ENCODE data around the gene NUPR1. TPM values are rescaled to one million over a fixed set of nuclear protein-coding genes. Genes with fewer than 3 reads are reported as not detected.

The NUPR1 gene, protein sequence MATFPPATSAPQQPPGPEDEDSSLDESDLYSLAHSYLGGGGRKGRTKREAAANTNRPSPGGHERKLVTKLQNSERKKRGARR
- 36.2 and 40.7 TPM in 2 replicates for polyA plus RNA-seq (2013)

DNA sequence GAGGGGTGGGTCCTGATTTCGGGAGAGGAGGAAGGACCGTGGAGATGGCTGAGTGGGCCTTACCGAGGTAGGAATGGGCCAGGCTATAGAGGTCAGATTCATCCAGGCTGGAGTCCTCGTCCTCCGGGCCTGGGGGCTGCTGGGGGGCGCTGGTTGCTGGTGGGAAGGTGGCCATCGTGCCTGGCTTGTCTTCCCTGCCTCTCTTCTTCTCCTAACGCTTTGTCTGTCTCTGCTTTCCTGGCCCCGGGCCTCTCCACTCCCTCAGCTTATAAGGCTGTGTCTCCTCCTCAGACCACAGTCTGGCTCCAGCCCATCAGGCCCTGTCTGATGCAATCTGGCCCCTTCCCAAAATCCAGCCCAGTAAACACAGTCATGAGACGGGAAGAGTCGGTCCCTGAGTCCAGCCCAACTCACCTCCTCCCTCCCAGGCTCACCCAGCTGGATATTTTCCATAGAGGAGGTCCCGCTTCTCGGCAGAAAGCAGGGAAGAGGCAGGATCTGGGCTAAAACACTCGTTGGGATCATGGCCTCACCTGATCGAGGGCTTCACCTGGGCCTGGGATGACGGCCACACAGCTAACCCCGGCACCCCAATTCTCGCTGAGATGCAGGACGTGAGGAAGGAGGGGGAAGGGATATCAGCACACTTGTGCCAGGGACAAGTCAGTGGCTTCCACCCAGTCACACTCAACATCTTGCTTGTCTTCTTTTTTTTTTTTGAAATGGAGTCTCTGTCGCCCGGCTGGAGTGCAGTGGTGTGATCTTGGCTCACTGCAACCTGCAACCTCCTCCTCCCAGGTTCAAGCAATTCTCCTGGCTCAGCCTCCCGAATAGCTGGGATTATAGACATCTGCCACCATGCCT is at the start of gene NUPR1:
TSS of gene NUPR1 (minus strand) at position 242 of the 864 bp plus-strand sequence. CDS start at position 175, 67 bp downstream.
- no peak within 1 kb of the TSS for H2BK5ac ChIP-seq (ENCODE audit: low read depth, low read length, poor library complexity)
- peak within 1 kb of the TSS; percentile 52 for H4K91ac ChIP-seq (ENCODE audit: low read depth, low read length)
- H3K4me2 ChIP-seq (ENCODE audit: low read length): no peak within 1 kb of the TSS
- H3K79me2 ChIP-seq (ENCODE audit: control insufficient read depth, insufficient read depth, low read length, poor library complexity): no peaks in the 10 kb centered on the region
- H3K23ac ChIP-seq (ENCODE audit: low read length): no peak within 1 kb of the TSS
- H3K79me1 ChIP-seq (ENCODE audit: low read length): peaks cover 6% of the 10 kb centered on the region
- no peaks in the 10 kb centered on the region for H3K36me3 ChIP-seq (ENCODE audit: control insufficient read depth in 1 of 2, insufficient read depth in 2 of 2, low read length in 2 of 2)
- H3K9ac ChIP-seq (ENCODE audit: low read length): no peak within 1 kb of the TSS
- peak within 1 kb of the TSS; percentile 28 for H3K4ac ChIP-seq (ENCODE audit: low read depth, low read length)
- no peak within 1 kb of the TSS for H3K27ac ChIP-seq (ENCODE audit: low read depth, low read length)
- H3K4me1 ChIP-seq (ENCODE audit: control insufficient read depth in 1 of 2, insufficient read depth in 2 of 2, low read length in 2 of 2): no peaks in the 10 kb centered on the region
- DNase-seq: peak in 1 of 2 donors; percentile 23
- peak within 1 kb of the TSS; percentile 3 for H3K14ac ChIP-seq (ENCODE audit: low read length)
- H2AK5ac ChIP-seq (ENCODE audit: low read length): peak within 1 kb of the TSS; percentile 59
- no peaks in the 10 kb centered on the region for H3K9me3 ChIP-seq (ENCODE audit: insufficient read depth, low read depth, low read length)
- peak within 1 kb of the TSS; percentile 5 for H4K8ac ChIP-seq (ENCODE audit: low read depth, low read length)
- peak within 1 kb of the TSS; percentile 21 for H2BK12ac ChIP-seq (ENCODE audit: low read length)
- H2AFZ ChIP-seq (ENCODE audit: insufficient read depth, low read length, poor library complexity): no peak within 1 kb of the TSS
- H4K12ac ChIP-seq (ENCODE audit: low read depth, low read length): peak within 1 kb of the TSS; percentile 9
- no peak within 1 kb of the TSS for H3K4me3 ChIP-seq (ENCODE audit: low read depth, low read length)
- no peak within 1 kb of the TSS for H3K18ac ChIP-seq (ENCODE audit: low read length)
- H2BK120ac ChIP-seq (ENCODE audit: insufficient read depth, low read length, poor library complexity): no peak within 1 kb of the TSS
- WGBS (ENCODE audit: extremely low coverage, insufficient coverage, insufficient read length): no CpG with 5 or more reads among the region's 22 CpGs
- H3K27me3 ChIP-seq (ENCODE audit: insufficient read depth, low read length): no peaks in the 10 kb centered on the region

- H2AK5ac ChIP-seq (ENCODE audit: low read length): no peak overlapping the region
- H3K14ac ChIP-seq (ENCODE audit: low read length): no peak overlapping the region
- H3K4me3 ChIP-seq (ENCODE audit: low read depth, low read length): no peak overlapping the region
- no peak overlapping the region for H3K4me2 ChIP-seq (ENCODE audit: low read length)
- no peaks in the 10 kb centered on the region for H3K9me3 ChIP-seq (ENCODE audit: insufficient read depth, low read depth, low read length)
- no peak overlapping the region for H4K12ac ChIP-seq (ENCODE audit: low read depth, low read length)
- H3K4me1 ChIP-seq (ENCODE audit: control insufficient read depth in 1 of 2, insufficient read depth in 2 of 2, low read length in 2 of 2): peaks cover 0 to 2% of the 10 kb centered on the region in 2 experiments
- H2BK120ac ChIP-seq (ENCODE audit: insufficient read depth, low read length, poor library complexity): no peak overlapping the region
- no peak overlapping the region for H2AFZ ChIP-seq (ENCODE audit: insufficient read depth, low read length, poor library complexity)
- peaks cover 31 to 38% of the 10 kb centered on the region in 2 experiments for H3K36me3 ChIP-seq (ENCODE audit: control insufficient read depth in 1 of 2, insufficient read depth in 2 of 2, low read length in 2 of 2)
- H3K79me1 ChIP-seq (ENCODE audit: low read length): no peaks in the 10 kb centered on the region
- WGBS (ENCODE audit: extremely low coverage, insufficient coverage, insufficient read length): no CpG with 5 or more reads among the region's 8 CpGs
- no peak overlapping the region for H3K27ac ChIP-seq (ENCODE audit: low read depth, low read length)
- H2BK5ac ChIP-seq (ENCODE audit: low read depth, low read length, poor library complexity): no peak overlapping the region
- H3K23ac ChIP-seq (ENCODE audit: low read length): no peak overlapping the region
- no peak overlapping the region for H4K8ac ChIP-seq (ENCODE audit: low read depth, low read length)
- H3K9ac ChIP-seq (ENCODE audit: low read length): no peak overlapping the region
- peak; percentile 67 to 76 for DNase-seq
- H3K79me2 ChIP-seq (ENCODE audit: control insufficient read depth, insufficient read depth, low read length, poor library complexity): no peaks in the 10 kb centered on the region
- no peak overlapping the region for H3K18ac ChIP-seq (ENCODE audit: low read length)
- no peak overlapping the region for H3K4ac ChIP-seq (ENCODE audit: low read depth, low read length)
- H3K27me3 ChIP-seq (ENCODE audit: insufficient read depth, low read length): no peaks in the 10 kb centered on the region
- no peak overlapping the region for H2BK12ac ChIP-seq (ENCODE audit: low read length)
- no peak overlapping the region for H4K91ac ChIP-seq (ENCODE audit: low read depth, low read length)
These were observed 48.6 kb upstream of the NUPR1 start for GRCh38 chr16:28587386-28587785.

DNA sequence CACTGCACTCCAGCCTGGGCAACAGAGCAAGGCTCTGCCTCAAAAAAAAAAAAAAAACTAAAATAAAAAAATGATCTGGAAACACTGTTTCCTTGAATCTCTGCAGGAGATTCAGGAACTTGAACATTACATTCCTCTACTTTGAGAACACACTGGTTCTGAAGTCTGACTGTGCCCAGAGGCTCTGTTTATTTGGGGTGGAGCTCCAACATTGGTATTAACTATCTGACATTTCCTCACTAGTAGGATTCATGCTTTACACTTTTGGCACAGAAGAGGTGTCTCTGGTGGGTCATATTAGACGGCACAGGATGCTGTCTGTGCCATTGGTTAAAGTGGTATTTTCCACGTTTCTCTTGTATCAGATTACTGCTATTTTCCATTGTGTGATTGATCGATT is 47.7 kb upstream of the NUPR1 start:
- no peak overlapping the region for H2BK120ac ChIP-seq (ENCODE audit: insufficient read depth, low read length, poor library complexity)
- H3K14ac ChIP-seq (ENCODE audit: low read length): no peak overlapping the region
- H2BK12ac ChIP-seq (ENCODE audit: low read length): no peak overlapping the region
- H3K27me3 ChIP-seq (ENCODE audit: insufficient read depth, low read length): no peaks in the 10 kb centered on the region
- H4K8ac ChIP-seq (ENCODE audit: low read depth, low read length): no peak overlapping the region
- DNase-seq: no peak
- no peak overlapping the region for H4K91ac ChIP-seq (ENCODE audit: low read depth, low read length)
- H3K9me3 ChIP-seq (ENCODE audit: insufficient read depth, low read depth, low read length): no peaks in the 10 kb centered on the region
- no peak overlapping the region for H2AK5ac ChIP-seq (ENCODE audit: low read length)
- peaks cover 0 to 2% of the 10 kb centered on the region in 2 experiments for H3K4me1 ChIP-seq (ENCODE audit: control insufficient read depth in 1 of 2, insufficient read depth in 2 of 2, low read length in 2 of 2)
- no peak overlapping the region for H3K9ac ChIP-seq (ENCODE audit: low read length)
- H3K79me2 ChIP-seq (ENCODE audit: control insufficient read depth, insufficient read depth, low read length, poor library complexity): no peaks in the 10 kb centered on the region
- H2BK5ac ChIP-seq (ENCODE audit: low read depth, low read length, poor library complexity): no peak overlapping the region
- no peaks in the 10 kb centered on the region for H3K79me1 ChIP-seq (ENCODE audit: low read length)
- H3K36me3 ChIP-seq (ENCODE audit: control insufficient read depth in 1 of 2, insufficient read depth in 2 of 2, low read length in 2 of 2): peaks cover 31 to 39% of the 10 kb centered on the region in 2 experiments
- WGBS (ENCODE audit: extremely low coverage, insufficient coverage, insufficient read length): no CpG with 5 or more reads among the region's 3 CpGs
- no peak overlapping the region for H4K12ac ChIP-seq (ENCODE audit: low read depth, low read length)
- H3K27ac ChIP-seq (ENCODE audit: low read depth, low read length): no peak overlapping the region
- no peak overlapping the region for H3K4me2 ChIP-seq (ENCODE audit: low read length)
- no peak overlapping the region for H3K4ac ChIP-seq (ENCODE audit: low read depth, low read length)
- no peak overlapping the region for H3K23ac ChIP-seq (ENCODE audit: low read length)
- no peak overlapping the region for H3K18ac ChIP-seq (ENCODE audit: low read length)
- no peak overlapping the region for H3K4me3 ChIP-seq (ENCODE audit: low read depth, low read length)
- no peak overlapping the region for H2AFZ ChIP-seq (ENCODE audit: insufficient read depth, low read length, poor library complexity)

DNA sequence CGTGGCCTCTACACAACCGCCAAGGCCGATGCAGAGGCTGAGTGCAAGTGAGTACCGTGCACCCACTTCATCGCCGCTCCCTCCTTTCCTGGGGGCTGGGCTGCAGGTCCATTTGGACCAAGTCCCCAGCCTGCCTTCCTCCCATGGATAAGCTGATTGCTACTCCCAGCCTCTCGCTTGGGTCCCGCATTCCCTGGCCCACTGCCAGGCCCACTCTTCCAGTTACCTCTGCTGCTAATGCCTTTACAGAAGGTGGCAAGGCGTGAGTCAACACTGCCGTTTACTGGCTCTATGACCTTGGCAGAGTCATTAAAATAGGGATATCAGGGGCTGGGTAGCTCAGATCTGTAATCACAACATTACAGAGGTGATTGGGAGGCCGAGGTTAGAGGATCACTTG is 46.9 kb upstream of the NUPR1 start:
- Histone ChIP-seq H3K27ac (ENCODE audit: low read depth, low read length) (no peak overlapping the region), H2BK5ac (ENCODE audit: low read depth, low read length, poor library complexity) (no peak overlapping the region), H2AK5ac (ENCODE audit: low read length) (no peak overlapping the region), H3K4ac (ENCODE audit: low read depth, low read length) (no peak overlapping the region), H3K9me3 (ENCODE audit: insufficient read depth, low read depth, low read length) (no peaks in the 10 kb centered on the region), H3K79me1 (ENCODE audit: low read length) (no peaks in the 10 kb centered on the region), H3K14ac (ENCODE audit: low read length) (no peak overlapping the region), H3K23ac (ENCODE audit: low read length) (no peak overlapping the region), H3K27me3 (ENCODE audit: insufficient read depth, low read length) (no peaks in the 10 kb centered on the region), H3K18ac (ENCODE audit: low read length) (no peak overlapping the region), H2BK120ac (ENCODE audit: insufficient read depth, low read length, poor library complexity) (no peak overlapping the region), H3K36me3 (ENCODE audit: control insufficient read depth in 1 of 2, insufficient read depth in 2 of 2, low read length in 2 of 2) (peaks cover 25 to 35% of the 10 kb centered on the region in 2 experiments), H4K91ac (ENCODE audit: low read depth, low read length) (no peak overlapping the region), H3K4me3 (ENCODE audit: low read depth, low read length) (no peak overlapping the region), H3K9ac (ENCODE audit: low read length) (no peak overlapping the region), H3K4me2 (ENCODE audit: low read length) (no peak overlapping the region), H3K4me1 (ENCODE audit: control insufficient read depth in 1 of 2, insufficient read depth in 2 of 2, low read length in 2 of 2) (peaks cover 0 to 2% of the 10 kb centered on the region in 2 experiments), H3K79me2 (ENCODE audit: control insufficient read depth, insufficient read depth, low read length, poor library complexity) (no peaks in the 10 kb centered on the region), H4K8ac (ENCODE audit: low read depth, low read length) (no peak overlapping the region), H4K12ac (ENCODE audit: low read depth, low read length) (no peak overlapping the region), H2AFZ (ENCODE audit: insufficient read depth, low read length, poor library complexity) (no peak overlapping the region), H2BK12ac (ENCODE audit: low read length) (no peak overlapping the region)
- DNase-seq: no peak
- no CpG with 5 or more reads among the region's 11 CpGs for WGBS (ENCODE audit: extremely low coverage, insufficient coverage, insufficient read length)

Data from trophoblast cell (in vitro differentiated cells and primary cell).